GM19324 (cell line): ENCODE results near the gene FOXC1.

Experiments used
- ATAC-seq: cut with Tn5 transposase; IDR thresholded peaks from one replicate; pipeline ENCODE4 v1.9.1; 2021; ENCODE audit warnings: mild to moderate bottlenecking, moderate library complexity; ENCODE audit not compliant: unreplicated experiment, low FRiP score

The FOXC1 gene

DNA sequence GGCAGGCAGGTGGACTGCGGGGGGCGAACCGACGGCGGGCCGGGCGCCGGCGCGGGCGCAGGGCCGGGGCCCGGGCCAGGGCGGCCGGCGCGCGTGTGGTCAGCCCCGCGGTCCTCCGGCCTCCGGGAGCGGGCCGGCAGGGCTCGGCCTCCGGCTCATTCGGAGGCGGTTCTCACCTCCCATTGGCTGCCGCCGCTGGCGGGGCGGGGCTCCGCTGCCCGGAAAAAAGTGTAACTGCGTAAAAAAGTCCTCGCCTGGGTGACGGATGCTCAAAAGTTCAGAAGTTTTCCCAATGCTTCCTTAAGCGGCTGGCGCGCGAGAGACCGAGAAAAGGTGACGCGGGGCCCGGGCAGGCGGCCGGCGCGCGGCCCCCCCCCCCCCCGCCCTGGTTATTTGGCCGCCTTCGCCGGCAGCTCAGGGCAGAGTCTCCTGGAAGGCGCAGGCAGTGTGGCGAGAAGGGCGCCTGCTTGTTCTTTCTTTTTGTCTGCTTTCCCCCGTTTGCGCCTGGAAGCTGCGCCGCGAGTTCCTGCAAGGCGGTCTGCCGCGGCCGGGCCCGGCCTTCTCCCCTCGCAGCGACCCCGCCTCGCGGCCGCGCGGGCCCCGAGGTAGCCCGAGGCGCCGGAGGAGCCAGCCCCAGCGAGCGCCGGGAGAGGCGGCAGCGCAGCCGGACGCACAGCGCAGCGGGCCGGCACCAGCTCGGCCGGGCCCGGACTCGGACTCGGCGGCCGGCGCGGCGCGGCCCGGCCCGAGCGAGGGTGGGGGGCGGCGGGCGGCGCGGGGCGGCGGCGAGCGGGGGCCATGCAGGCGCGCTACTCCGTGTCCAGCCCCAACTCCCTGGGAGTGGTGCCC, at the start of gene FOXC1:
FOXC1 (plus strand) TSS at position 268 of the 849 bp plus-strand sequence; CDS start at position 799, 531 bp downstream.
- no peak for ATAC-seq

DNA sequence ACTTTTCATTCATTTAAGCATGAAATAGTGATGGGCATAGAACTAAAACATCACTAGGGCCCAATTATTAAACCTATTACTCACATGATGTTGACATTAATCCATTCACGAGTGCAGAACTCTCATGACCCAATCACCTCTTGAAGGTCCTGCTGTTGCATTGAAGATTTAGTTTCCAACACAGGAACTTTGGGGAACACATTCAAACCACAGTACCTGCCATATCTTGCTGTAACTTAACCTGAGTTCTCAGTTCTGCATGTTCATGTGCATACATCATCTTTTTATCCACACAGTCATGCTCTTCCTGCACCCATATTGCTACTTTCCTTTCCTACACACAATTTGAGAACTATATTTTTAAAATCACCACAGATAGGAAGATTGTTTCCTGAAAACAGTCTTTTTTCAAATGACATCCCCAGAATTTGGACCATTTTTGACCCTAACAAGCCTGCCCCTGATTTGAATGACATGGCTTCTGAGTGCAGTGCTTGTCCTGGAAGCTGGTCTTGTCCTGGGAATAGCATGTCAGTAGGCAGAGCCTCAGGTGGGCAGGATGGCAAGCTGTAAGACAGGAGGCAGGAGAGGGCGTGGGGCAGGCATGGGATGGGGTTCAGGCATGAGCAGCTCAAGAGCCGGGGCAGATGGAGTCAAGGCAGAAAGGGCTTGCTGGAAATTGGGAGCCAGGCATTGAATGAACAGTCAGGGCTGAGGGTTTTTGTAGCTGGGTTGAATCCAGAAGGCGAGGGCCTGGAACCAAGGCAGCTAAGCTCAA, 49.2 kb upstream of the FOXC1 start:
- no peak for ATAC-seq

- ATAC-seq, result no peak
Measured at GRCh38 chr6:1561355-1561754, 48.4 kb upstream of the FOXC1 start.

GRCh38 chr6:1562171-1562955, 47.4 kb upstream of the FOXC1 start:
- ATAC-seq, result no peak

- ATAC-seq, result no peak
Measured at GRCh38 chr6:1569377-1569776, 40.3 kb upstream of the FOXC1 start.

- no peak for ATAC-seq
Measured at GRCh38 chr6:1570848-1571247, 38.9 kb upstream of the FOXC1 start.

GRCh38 chr6:1572892-1573291, 36.8 kb upstream of the FOXC1 start:
- ATAC-seq, result no peak

DNA sequence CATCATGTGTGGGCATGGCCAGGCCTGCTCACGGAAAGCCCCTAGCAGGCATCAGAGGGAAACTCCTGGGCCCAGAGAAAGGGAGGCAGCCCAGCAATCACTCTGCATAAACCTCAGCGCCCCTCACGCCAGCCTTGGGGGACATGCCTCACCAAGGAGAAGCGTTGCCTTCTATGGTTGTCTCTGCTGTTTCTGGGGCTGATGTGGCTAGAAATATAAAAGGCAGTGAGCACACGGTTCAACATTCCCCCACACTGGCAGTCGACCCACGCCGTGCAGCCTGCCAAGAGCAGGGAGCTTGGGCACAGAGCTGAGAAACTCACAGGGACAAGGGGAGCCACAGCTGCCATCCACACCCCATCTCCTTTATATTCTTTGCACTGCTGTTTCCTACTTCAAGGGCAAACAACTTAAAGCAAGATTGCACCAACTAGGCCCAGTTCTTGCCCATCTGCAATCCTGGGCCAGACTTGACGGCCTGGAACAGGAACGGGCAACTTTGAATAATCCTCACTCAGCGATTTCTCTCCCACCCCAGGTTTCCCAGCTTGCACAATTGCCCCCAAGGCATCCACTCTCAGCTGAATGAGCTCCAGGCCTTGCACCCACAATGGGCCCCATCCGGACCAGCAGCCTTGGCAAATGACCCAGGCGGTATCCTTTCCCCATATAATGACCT, 35.5 kb upstream of the FOXC1 start:
- ATAC-seq, result no peak

DNA sequence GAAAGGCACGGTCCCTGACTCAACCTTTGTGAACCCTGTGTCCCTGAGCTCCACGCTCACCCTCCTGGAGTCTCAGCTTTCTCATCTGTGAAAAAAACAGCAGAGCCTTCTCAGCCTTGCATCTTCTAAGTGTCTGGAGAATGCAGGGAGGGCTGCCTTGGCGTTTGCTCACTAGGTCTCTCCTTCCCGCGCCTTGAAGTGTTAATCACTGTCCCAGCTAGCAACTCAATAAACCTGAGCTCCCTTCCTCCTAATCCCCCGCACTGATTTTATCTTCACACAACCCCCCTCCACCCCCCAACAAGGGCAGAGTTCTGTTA, 34.9 kb upstream of the FOXC1 start:
- no peak for ATAC-seq

- ATAC-seq, result no peak
Measured at GRCh38 chr6:1575210-1576041, 34.3 kb upstream of the FOXC1 start.

DNA sequence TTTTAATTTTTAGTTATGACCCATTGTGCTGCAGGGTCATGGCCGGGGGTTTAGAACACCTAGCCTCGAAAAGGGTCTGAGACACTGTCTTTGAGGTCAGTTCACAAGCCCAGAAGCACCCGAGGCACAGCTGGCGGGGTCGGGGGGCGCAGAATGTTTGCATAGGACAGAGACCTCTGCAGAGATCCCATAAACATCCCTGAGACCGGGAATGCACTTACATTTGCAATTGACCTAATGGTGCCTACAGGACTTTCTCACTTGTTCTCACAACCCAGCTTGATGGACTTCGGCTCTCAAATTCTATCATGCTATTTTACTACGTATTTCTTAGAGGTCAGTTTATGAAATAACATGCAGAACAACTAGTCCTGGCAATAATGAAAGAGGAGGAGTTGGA, 33.5 kb upstream of the FOXC1 start:
- ATAC-seq, result no peak

- ATAC-seq, result no peak
Measured at GRCh38 chr6:1576711-1577110, 33.0 kb upstream of the FOXC1 start.

DNA sequence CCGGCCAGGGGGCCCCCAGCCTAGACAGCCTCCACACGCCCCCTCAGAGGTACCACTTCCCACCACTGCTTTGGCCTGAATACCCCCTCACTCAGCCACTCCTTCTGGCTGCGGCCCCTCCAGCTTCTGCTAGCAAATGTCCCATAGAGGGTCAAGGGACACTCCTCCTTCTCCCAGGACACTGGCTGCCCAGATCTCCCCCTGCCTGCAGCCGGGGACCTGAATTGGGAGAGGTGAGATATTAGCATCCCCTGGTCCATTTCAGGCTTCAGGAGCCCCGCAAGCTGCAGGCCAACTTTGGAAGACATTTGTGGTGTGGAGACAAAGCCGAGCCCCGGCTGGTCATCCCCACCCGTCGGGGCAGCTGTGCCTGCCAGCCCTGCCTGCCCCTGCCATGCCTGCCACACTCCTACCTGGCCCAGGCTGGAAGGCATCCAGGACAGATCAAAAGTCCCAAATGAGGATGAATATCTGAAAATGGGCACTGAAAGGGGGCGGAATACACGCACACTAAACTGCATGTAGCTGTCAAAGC, 32.5 kb upstream of the FOXC1 start:
- no peak for ATAC-seq

DNA sequence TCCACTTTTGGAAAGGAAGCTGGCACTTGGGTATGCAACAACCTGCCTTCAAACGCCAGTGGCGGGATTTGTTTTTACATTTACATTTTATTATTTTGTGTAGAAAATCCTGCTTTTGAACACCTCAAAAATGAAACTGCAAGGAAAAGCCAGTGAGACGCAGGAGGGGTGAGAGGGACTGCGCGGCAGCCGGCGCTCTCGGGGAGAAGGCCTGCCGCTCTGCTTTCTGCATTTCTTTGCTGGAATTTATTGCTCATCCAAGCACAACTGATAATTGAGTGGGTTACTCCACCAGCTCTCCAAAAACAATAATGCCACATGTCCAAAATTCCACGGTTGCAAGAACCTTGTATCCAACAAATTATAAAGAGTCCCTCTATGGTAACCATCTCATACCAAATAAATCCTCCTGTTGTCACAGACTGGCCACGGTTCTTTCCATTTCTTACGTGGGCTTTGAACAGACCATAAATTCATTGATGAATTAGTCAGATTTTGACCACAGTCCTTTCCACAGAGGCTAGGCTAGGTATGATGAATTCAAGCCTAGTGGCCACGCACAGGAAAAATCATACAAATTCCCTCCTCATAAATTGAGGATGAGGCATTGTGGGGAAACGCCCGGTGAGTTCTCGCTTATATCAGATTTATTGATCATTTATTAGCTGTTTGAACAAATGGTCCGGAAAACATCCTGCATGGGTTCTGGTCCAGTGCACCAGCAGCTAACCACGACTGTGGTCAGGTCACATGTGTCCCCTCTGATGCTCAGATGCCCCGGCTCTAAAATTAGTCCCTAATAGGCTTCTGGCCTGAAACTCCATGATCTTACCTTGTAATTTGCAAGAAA, 31.6 kb upstream of the FOXC1 start:
- ATAC-seq, result no peak

DNA sequence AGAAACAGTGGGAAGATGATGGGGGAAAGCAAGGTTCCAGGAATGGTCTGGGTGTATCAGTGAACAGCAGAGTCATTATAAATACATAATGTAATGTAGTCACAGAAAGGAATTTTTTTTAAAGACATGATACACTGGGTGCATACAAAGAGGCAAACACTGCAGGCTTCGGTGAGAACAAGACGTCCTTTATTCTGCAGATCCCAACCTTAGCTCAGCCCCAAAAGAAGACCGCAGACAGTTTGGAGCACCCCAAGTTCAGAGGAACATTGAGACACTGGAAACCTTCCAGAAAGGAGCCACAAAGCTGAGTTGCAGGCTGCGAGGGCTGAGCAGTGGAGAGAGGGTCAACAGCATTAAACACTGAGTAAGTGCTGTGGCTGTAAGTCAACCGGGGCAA, 30.6 kb upstream of the FOXC1 start:
- no peak for ATAC-seq

GRCh38 chr6:1580109-1580508, 29.6 kb upstream of the FOXC1 start:
- no peak for ATAC-seq

GRCh38 chr6:1580585-1580984, 29.1 kb upstream of the FOXC1 start:
- no peak for ATAC-seq

- ATAC-seq, result no peak
Measured at GRCh38 chr6:1581120-1581991, 28.4 kb upstream of the FOXC1 start.
